Tibial nerve (tissue), 3 donors: ENCODE measurements around the gene NEURL3.

Source experiments
- CTCF ChIP-seq, 5 experiments: fragments of 200-600 bp in 3 of 5; fragments of 450-650 bp in 2 of 5; sonication (generic) in 3 of 5; IDR thresholded peaks; one replicate each; pipeline ENCODE4 v1.5.1; 2016 to 2019; ENCODE audit warnings: antibody characterized with exemption in 5 of 5, mild to moderate bottlenecking in 3 of 5, moderate library complexity in 2 of 5
- POLR2A ChIP-seq, 2 donors: fragments of 450-650 bp; IDR thresholded peaks; one replicate each; pipeline ENCODE4 v1.6.1; 2017; ENCODE audit warnings: antibody characterized with exemption in 2 of 2, mild to moderate bottlenecking in 2 of 2, moderate library complexity in 2 of 2

GRCh38 chr2:96489261-96489660 is 15.9 kb downstream of the NEURL3 start:
- TF ChIP-seq CTCF (IDR thresholded peaks at IDR 0.05): no peak
- TF ChIP-seq POLR2A (IDR thresholded peaks at IDR 0.05): no peak
